SK-N-SH treated with all-trans-retinoic acid at 6 μM for 48 hours (cell line): Measurements from ENCODE around the gene CACNA1H.

Source experiments
- CSDC2 ChIP-seq: fragments of 250-450 bp; sonication (Bioruptor Pico); IDR thresholded peaks from 2 replicates; pipeline ENCODE4 v1.5.0; 2020; ENCODE audit warnings: mild to moderate bottlenecking, moderate library complexity
- CSRNP3 ChIP-seq: fragments of 250-450 bp; sonication (Bioruptor Pico); IDR thresholded peaks from 2 replicates; pipeline ENCODE4 v1.5.1; 2021; ENCODE audit warnings: mild to moderate bottlenecking, moderate library complexity
- OSR1 ChIP-seq: fragments of 250-450 bp; sonication (Bioruptor Pico); IDR thresholded peaks from 2 replicates; pipeline ENCODE4 v1.8.0; 2022; ENCODE audit warnings: moderate library complexity, mild to moderate bottlenecking, inconsistent platforms
- PATZ1 ChIP-seq: fragments of 250-450 bp; sonication (Bioruptor Pico); IDR thresholded peaks from 2 replicates; pipeline ENCODE4 v1.8.0; 2020; ENCODE audit warnings: mild to moderate bottlenecking, moderate library complexity, borderline replicate concordance
- RARB ChIP-seq: fragments of 250-450 bp; sonication (Bioruptor Pico); IDR thresholded peaks from 2 replicates; pipeline ENCODE4 v1.8.0; 2021; ENCODE audit warnings: mild to moderate bottlenecking, moderate library complexity
- TCF4 ChIP-seq: fragments of 250-450 bp; sonication (Bioruptor Pico); IDR thresholded peaks from 2 replicates; pipeline ENCODE4 v1.8.0; 2021; ENCODE audit warnings: mild to moderate bottlenecking, moderate library complexity, borderline replicate concordance
- TSHZ2 ChIP-seq: fragments of 250-450 bp; sonication (Bioruptor Pico); IDR thresholded peaks from 2 replicates; pipeline ENCODE4 v1.5.0; 2020; ENCODE audit warnings: mild to moderate bottlenecking, moderate library complexity
- ZC3H10 ChIP-seq: fragments of 250-450 bp; sonication (Bioruptor Pico); IDR thresholded peaks from 2 replicates; pipeline ENCODE4 v1.5.1; 2021; ENCODE audit warnings: mild to moderate bottlenecking, moderate library complexity
- ZFP3 ChIP-seq: fragments of 250-450 bp; sonication (Bioruptor Pico); IDR thresholded peaks from 2 replicates; pipeline ENCODE4 v1.5.0; 2020; ENCODE audit warnings: mild to moderate bottlenecking, moderate library complexity
- ZFP30 ChIP-seq: fragments of 450-650 bp; formaldehyde crosslinking; IDR thresholded peaks from 2 replicates; pipeline ENCODE4 v1.5.0; 2022; ENCODE audit warnings: mild to moderate bottlenecking, moderate library complexity
- ZNF70 ChIP-seq: fragments of 450-650 bp; formaldehyde crosslinking; IDR thresholded peaks from 2 replicates; pipeline ENCODE4 v1.5.0; 2020; ENCODE audit warnings: mild to moderate bottlenecking, moderate library complexity
- ZNF8 ChIP-seq: fragments of 450-650 bp; formaldehyde crosslinking; IDR thresholded peaks from 2 replicates; pipeline ENCODE4 v1.5.0; 2020; ENCODE audit warnings: mild to moderate bottlenecking, moderate library complexity
- TF ChIP-seq, protein P1 (sequence below): fragments of 250-450 bp; sonication (Bioruptor Pico); IDR thresholded peaks from 2 replicates; pipeline ENCODE4 v1.5.1; 2020; ENCODE audit warnings: low read depth, mild to moderate bottlenecking, moderate library complexity

- TF ChIP-seq RARB (CRISPR knock-in tag) = no peak
- no peak for TF ChIP-seq ZFP3 (CRISPR knock-in tag)
- no peak for TF ChIP-seq OSR1
- no peak for TF ChIP-seq ZC3H10
- TF ChIP-seq, protein P1, sequence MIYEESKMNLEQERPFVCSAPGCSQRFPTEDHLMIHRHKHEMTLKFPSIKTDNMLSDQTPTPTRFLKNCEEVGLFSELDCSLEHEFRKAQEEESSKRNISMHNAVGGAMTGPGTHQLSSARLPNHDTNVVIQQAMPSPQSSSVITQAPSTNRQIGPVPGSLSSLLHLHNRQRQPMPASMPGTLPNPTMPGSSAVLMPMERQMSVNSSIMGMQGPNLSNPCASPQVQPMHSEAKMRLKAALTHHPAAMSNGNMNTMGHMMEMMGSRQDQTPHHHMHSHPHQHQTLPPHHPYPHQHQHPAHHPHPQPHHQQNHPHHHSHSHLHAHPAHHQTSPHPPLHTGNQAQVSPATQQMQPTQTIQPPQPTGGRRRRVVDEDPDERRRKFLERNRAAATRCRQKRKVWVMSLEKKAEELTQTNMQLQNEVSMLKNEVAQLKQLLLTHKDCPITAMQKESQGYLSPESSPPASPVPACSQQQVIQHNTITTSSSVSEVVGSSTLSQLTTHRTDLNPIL (CRISPR knock-in tag) = no peak
- TF ChIP-seq ZNF8 = no peak
- no peak for TF ChIP-seq TSHZ2 (CRISPR knock-in tag)
- no peak for TF ChIP-seq ZFP30 (CRISPR knock-in tag)
- TF ChIP-seq CSRNP3 (CRISPR knock-in tag) = no peak
- TF ChIP-seq CSDC2 (CRISPR knock-in tag) = no peak
- TF ChIP-seq ZNF70 = no peak
- TF ChIP-seq PATZ1 (CRISPR knock-in tag) = no peak; the same call in 1 of the 2 replicates
- TF ChIP-seq TCF4 (CRISPR knock-in tag) = no peak
These were observed 41.9 kb downstream of the CACNA1H start for GRCh38 chr16:1194665-1195392.
